Activated T-cell treated with anti-CD3 and anti-CD28 coated beads, Interleukin-2, amount 50 U/mL, for 24 hours (primary cell): ENCODE measurements around the gene SLC7A11.
A peak's percentile ranks its signal among the peaks of the same experiment; 100 is the strongest.
"Not testable (repeated sequence)": the region's sequence is repeated elsewhere in the genome, so short reads cannot be mapped to it uniquely, and the experiment has no call there.

Experiments used
- DNase-seq: peaks from one replicate; pipeline ENCODE4 v3.0.0-alpha.2; 2020
- H3K27ac Mint-ChIP-seq: 2 replicates; pipeline ENCODE4 v1.8.0; 2020; ENCODE audit warnings: mild to moderate bottlenecking, mixed read lengths
- H3K27me3 Mint-ChIP-seq: 2 replicates; pipeline ENCODE4 v1.8.0; 2020; ENCODE audit warnings: mixed read lengths
- H3K36me3 Mint-ChIP-seq: 2 replicates; pipeline ENCODE4 v1.8.0; 2020; ENCODE audit warnings: low read depth, mixed read lengths
- H3K4me1 Mint-ChIP-seq: 2 replicates; pipeline ENCODE4 v1.8.0; 2020; ENCODE audit warnings: low read depth, mixed read lengths
- H3K4me3 Mint-ChIP-seq: 2 replicates; pipeline ENCODE4 v1.8.0; 2020; ENCODE audit warnings: mild to moderate bottlenecking, moderate library complexity, mixed read lengths
- H3K9me3 Mint-ChIP-seq: 2 replicates; pipeline ENCODE4 v1.8.0; 2020; ENCODE audit warnings: mixed read lengths

Gene SLC7A11

GRCh38 chr4:138235419-138235952 is 6.7 kb downstream of the SLC7A11 start:
- peaks cover 14% of the 10 kb centered on the region for H3K4me1 Mint-ChIP-seq
- no peaks in the 10 kb centered on the region for H3K36me3 Mint-ChIP-seq
- peaks cover 4% of the 10 kb centered on the region for H3K9me3 Mint-ChIP-seq
- H3K27me3 Mint-ChIP-seq, result no peaks in the 10 kb centered on the region
- no peak overlapping the region for H3K4me3 Mint-ChIP-seq
- no peak for DNase-seq
- peak overlapping the region; percentile 68 for H3K27ac Mint-ChIP-seq

GRCh38 chr4:138234248-138234647 is 7.9 kb downstream of the SLC7A11 start:
- H3K27me3 Mint-ChIP-seq, result no peaks in the 10 kb centered on the region
- no peak overlapping the region for H3K27ac Mint-ChIP-seq
- peaks cover 4% of the 10 kb centered on the region for H3K9me3 Mint-ChIP-seq
- H3K4me1 Mint-ChIP-seq, result peaks cover 13% of the 10 kb centered on the region
- no peak for DNase-seq
- no peak overlapping the region for H3K4me3 Mint-ChIP-seq
- H3K36me3 Mint-ChIP-seq, result no peaks in the 10 kb centered on the region

GRCh38 chr4:138233313-138234034 is 8.7 kb downstream of the SLC7A11 start:
- Mint-ChIP-seq H3K27me3 (no peaks in the 10 kb centered on the region), H3K36me3 (no peaks in the 10 kb centered on the region), H3K4me3 (no peak overlapping the region), H3K4me1 (peaks cover 13% of the 10 kb centered on the region), H3K27ac (no peak overlapping the region), H3K9me3 (peaks cover 4% of the 10 kb centered on the region)
- DNase-seq, result no peak

DNA sequence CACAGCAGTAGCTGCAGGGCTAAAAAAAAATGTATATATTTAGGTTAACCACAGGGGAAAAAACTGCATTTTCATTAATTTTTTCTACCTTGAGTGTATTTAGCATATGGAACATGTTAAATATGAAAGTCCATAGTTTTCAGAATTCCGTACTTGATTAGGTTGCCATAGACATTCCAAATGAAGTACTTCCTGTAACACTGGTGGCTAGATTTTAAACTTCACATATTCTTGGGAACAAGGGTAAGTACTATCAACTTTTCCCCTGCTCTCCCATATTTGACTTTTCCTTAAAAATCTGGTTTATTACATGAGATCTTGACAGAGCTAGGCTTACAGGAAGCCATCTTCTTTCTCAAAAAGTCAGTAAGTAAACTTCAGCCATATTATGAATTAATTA is 9.8 kb downstream of the SLC7A11 start:
- H3K9me3 Mint-ChIP-seq, result peaks cover 4% of the 10 kb centered on the region
- H3K4me1 Mint-ChIP-seq, result peaks cover 13% of the 10 kb centered on the region
- no peak for DNase-seq
- no peak overlapping the region for H3K4me3 Mint-ChIP-seq
- no peak overlapping the region for H3K27ac Mint-ChIP-seq
- no peaks in the 10 kb centered on the region for H3K36me3 Mint-ChIP-seq
- no peaks in the 10 kb centered on the region for H3K27me3 Mint-ChIP-seq

GRCh38 chr4:138230048-138230447 is 12.1 kb downstream of the SLC7A11 start:
- no peak for DNase-seq

DNA sequence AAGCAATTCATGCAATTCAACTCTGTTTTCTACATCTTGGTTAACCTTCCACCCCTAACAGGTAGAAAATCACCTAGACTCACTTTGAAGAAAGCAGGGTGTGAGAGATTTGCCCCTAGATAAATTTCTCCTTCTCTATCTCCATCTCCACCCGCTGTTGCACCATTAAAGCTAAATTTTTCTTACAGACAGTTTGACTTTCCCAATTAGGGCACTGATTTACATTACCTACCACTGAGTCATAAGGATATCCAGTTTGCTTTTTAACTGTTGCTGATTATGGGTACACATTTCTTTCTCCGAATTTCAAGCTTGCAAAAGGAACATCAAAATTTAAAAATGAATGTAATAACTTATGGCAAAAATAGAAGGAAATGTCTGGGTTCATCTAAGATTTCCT is 13.0 kb downstream of the SLC7A11 start:
- H3K27me3 Mint-ChIP-seq, result no peaks in the 10 kb centered on the region
- no peak overlapping the region for H3K27ac Mint-ChIP-seq
- no peaks in the 10 kb centered on the region for H3K36me3 Mint-ChIP-seq
- no peak overlapping the region for H3K4me3 Mint-ChIP-seq
- H3K4me1 Mint-ChIP-seq, result no peaks in the 10 kb centered on the region
- no peak for DNase-seq
- no peaks in the 10 kb centered on the region for H3K9me3 Mint-ChIP-seq

More at GRCh38 chr4:138230048-138230447, 12.1 kb downstream of the SLC7A11 start:
- Mint-ChIP-seq H3K4me1 (peaks cover 1% of the 10 kb centered on the region), H3K27ac (no peak overlapping the region), H3K27me3 (no peaks in the 10 kb centered on the region), H3K4me3 (no peak overlapping the region), H3K9me3 (no peaks in the 10 kb centered on the region), H3K36me3 (no peaks in the 10 kb centered on the region)

DNA sequence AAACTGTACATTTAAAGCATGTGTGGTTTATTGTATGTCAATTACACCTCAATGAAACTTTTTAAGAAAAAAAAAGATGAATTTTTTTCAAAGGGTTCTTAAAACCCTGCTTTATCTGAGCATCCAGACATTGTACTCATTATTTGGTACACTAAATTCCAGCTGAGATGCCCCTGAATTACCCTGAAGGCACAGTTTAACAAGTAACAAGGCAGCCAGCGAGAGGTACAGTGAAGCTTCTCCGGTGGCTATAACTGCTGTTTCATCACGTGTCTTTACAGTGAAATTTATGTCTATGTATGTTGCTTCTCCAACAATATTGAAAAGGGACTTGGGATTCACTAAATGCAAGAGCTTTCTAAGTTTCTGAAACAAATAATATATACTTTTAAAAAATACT is 15.8 kb downstream of the SLC7A11 start:
- Mint-ChIP-seq H3K9me3 (no peaks in the 10 kb centered on the region), H3K4me3 (no peak overlapping the region), H3K36me3 (no peaks in the 10 kb centered on the region), H3K27me3 (no peaks in the 10 kb centered on the region), H3K4me1 (no peaks in the 10 kb centered on the region), H3K27ac (no peak overlapping the region)
- no peak for DNase-seq

GRCh38 chr4:138225477-138225876 is 16.7 kb downstream of the SLC7A11 start:
- no peak for DNase-seq
- H3K27me3 Mint-ChIP-seq, result no peaks in the 10 kb centered on the region
- no peak overlapping the region for H3K27ac Mint-ChIP-seq
- no peaks in the 10 kb centered on the region for H3K36me3 Mint-ChIP-seq
- no peak overlapping the region for H3K4me3 Mint-ChIP-seq
- no peaks in the 10 kb centered on the region for H3K4me1 Mint-ChIP-seq
- no peaks in the 10 kb centered on the region for H3K9me3 Mint-ChIP-seq

GRCh38 chr4:138224614-138225013 is 17.5 kb downstream of the SLC7A11 start:
- Mint-ChIP-seq H3K9me3 (no peaks in the 10 kb centered on the region), H3K4me1 (no peaks in the 10 kb centered on the region), H3K27me3 (no peaks in the 10 kb centered on the region), H3K36me3 (no peaks in the 10 kb centered on the region), H3K27ac (no peak overlapping the region), H3K4me3 (no peak overlapping the region)
- no peak for DNase-seq

GRCh38 chr4:138223231-138223910 is 18.8 kb downstream of the SLC7A11 start:
- Mint-ChIP-seq H3K4me1 (no peaks in the 10 kb centered on the region), H3K36me3 (no peaks in the 10 kb centered on the region), H3K4me3 (no peak overlapping the region), H3K27me3 (no peaks in the 10 kb centered on the region), H3K9me3 (no peaks in the 10 kb centered on the region), H3K27ac (no peak overlapping the region)
- no peak for DNase-seq

- Mint-ChIP-seq H3K27ac (no peak overlapping the region), H3K27me3 (no peaks in the 10 kb centered on the region), H3K9me3 (no peaks in the 10 kb centered on the region), H3K4me1 (no peaks in the 10 kb centered on the region), H3K36me3 (no peaks in the 10 kb centered on the region), H3K4me3 (no peak overlapping the region)
- DNase-seq, result no peak
These were observed 20.1 kb downstream of the SLC7A11 start for GRCh38 chr4:138222046-138222445.

DNA sequence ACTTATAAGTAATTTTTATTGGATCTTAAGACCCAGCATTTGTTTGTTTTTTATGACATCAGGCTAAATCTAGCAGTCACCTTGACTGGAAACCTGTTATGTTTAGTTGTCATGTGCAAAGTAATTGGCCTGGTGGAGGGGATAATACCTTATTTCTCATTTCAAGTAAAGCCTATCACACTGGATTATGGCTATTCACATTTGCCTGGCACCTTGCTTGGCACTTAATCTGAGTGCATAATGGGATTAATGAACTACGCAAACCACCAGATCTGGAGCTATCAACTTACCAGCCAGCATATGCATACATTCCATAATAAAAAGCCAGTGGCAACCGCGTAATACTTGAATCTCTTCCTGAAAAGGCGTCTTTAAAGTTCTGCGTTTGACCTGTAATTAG is 23.2 kb downstream of the SLC7A11 start:
- H3K36me3 Mint-ChIP-seq, result no peaks in the 10 kb centered on the region
- no peak for DNase-seq
- no peak overlapping the region for H3K4me3 Mint-ChIP-seq

DNA sequence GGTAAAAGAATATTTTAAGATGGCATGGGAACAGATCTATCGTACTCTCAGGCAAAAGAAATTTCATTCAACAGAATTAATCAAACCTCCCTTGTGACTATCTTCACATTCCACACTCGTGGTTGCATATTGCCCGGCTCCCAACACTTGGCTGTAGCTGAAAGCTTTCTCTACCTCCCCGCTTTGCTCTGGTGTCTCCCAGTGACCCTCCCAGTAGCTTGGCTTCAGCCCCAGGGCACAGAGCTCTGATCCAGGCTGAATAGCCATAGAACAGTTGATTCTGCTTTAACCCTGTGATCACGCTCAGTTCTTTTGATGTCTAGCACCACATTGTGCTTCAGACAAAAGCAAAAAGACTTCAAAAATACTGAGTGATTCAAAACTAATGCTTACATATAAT is 24.6 kb downstream of the SLC7A11 start:
- H3K36me3 Mint-ChIP-seq, result no peaks in the 10 kb centered on the region
- H3K27me3 Mint-ChIP-seq, result no peaks in the 10 kb centered on the region
- no peak overlapping the region for H3K4me3 Mint-ChIP-seq
- no peaks in the 10 kb centered on the region for H3K4me1 Mint-ChIP-seq
- DNase-seq, result no peak
- no peak overlapping the region for H3K27ac Mint-ChIP-seq
- no peaks in the 10 kb centered on the region for H3K9me3 Mint-ChIP-seq

More for the DNA sequence above, 23.2 kb downstream of the SLC7A11 start:
- H3K27ac Mint-ChIP-seq, result no peak overlapping the region
- H3K27me3 Mint-ChIP-seq, result no peaks in the 10 kb centered on the region
- H3K4me1 Mint-ChIP-seq, result no peaks in the 10 kb centered on the region
- H3K9me3 Mint-ChIP-seq, result no peaks in the 10 kb centered on the region

GRCh38 chr4:138216272-138216867 is 25.8 kb downstream of the SLC7A11 start:
- Mint-ChIP-seq H3K27ac (no peak overlapping the region), H3K27me3 (no peaks in the 10 kb centered on the region), H3K9me3 (no peaks in the 10 kb centered on the region)

GRCh38 chr4:138210576-138210975 is 31.6 kb downstream of the SLC7A11 start:
- DNase-seq, H3K36me3 Mint-ChIP-seq, H3K4me3 Mint-ChIP-seq, H3K9me3 Mint-ChIP-seq, H3K27ac Mint-ChIP-seq, H3K4me1 Mint-ChIP-seq, H3K27me3 Mint-ChIP-seq: not testable (repeated sequence)

More at GRCh38 chr4:138216272-138216867, 25.8 kb downstream of the SLC7A11 start:
- Mint-ChIP-seq H3K36me3 (no peaks in the 10 kb centered on the region), H3K4me1 (no peaks in the 10 kb centered on the region), H3K4me3 (no peak overlapping the region)
- no peak for DNase-seq
